HUDEP-2 (cell line): ENCODE data around the gene KRT80.

Source experiments
- DNase-seq, 76 experiments: peaks; one replicate each; lab custom pipeline; 2025; ENCODE audit not compliant: unreplicated experiment in 76 of 76; lab: John Stamatoyannopoulos, UW

Gene KRT80

DNA sequence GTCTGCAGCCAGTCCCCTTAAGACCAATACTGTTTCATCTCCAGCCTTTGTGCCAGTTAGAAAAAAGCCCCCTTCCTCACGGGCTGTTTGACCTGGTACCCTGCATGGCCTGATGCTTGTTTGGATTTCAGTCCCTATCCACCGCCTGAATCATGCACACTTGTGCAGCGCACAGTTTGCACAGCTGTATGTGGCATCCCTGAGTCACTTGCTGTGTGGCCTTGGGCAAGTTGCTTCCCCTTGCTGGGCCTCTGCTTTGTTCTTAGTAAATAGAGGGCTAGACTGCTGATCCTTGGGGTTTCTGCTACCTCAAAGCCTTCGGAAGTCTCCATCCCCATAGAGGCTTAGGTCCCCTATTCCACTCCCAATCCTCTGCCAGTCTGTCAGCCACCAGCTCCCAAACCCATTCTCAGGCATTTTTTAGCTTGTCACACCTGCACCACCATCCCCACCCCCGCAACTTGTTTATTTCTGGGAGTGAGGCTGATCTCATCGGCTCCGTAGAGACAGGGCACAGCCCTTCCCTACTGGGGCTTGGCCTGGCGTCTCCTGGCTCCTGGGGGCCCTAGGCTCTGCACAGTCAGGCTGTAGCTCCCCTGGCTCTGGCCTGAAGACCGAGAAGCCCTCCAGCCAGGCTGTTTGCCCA is 8.8 kb downstream of the KRT80 start:
- DNase-seq, result no peak

DNA sequence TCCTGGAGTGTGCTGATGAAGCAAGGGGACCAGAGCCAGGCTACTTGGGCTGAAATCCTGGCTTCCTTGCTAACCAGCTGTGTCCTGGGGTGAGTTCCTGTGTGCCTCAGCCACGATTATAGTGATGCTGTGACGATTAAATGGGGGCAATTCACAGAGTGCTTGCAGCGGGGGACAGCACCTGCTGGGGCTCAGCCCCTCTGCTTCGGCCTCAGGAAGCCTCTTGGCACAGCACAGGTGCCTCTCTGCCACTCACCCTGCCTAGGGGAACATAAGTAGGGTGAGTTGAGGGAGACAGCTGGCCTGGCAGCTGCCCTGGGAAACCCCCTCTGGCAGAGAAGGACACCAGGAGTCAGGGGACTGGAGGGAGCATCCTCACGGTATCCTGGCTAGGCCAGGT is 9.4 kb downstream of the KRT80 start:
- DNase-seq, result no peak

- no peak for DNase-seq
Observed at GRCh38 chr12:52181746-52182145, 10.1 kb downstream of the KRT80 start.

DNA sequence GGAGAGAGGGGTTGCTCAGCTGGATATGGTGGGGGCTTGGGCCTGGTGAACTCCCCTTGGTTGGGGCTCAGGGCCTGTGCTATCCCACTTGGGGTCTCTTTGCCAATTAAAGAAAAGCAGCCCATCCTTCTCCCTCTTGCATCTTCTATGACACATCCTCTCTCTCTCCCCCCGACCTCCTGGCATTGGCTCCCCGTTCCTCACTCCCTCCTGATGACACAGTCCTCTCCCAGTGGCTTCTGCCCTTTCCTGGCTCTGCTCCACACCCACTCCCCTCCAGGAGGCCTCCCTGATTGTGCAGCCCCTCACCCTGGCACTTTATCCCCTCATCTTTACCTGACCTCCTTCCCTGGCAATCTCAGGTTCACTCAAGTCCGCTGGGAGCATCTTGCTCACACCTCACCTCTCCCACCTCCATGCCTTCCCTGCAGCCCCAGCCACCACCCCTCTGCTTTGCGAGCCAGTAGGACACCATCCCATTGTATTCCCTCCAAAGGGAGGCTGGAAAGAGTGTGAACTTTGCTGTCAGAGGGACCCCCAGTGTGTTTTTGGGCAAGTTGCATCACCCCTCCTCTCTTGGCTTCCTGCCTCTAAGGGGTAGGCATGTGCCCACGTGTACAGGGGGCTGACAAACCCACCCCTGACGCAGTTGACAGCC is 10.7 kb downstream of the KRT80 start:
- no peak for DNase-seq

DNA sequence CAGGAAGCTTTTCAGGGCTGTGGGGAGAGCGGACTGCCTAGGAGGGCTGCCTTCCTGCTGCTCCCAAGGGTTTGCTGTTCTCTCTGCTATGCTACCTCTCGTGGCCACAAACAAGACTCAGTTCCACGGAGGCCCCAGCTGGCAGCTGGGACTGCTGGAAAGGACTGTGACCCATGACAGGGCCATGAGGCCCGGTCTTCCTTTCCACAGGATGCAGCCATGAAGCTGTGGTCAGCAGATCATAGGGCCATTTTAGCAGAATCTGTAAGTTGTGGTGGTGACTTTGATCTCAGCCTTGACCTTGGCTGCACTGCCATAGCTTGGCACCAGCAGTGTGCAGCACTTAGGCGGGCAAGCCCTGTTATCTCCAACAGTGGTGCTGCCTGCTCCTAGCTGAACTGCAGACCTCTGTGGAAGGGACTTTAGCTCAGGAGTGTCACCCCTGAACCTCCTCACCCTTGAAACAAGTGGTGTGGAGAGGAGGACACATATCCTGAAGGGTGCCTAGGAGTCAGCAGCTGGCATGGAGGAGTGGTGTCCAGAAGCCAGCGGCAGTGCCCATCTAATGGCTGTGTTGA is 12.3 kb downstream of the KRT80 start:
- DNase-seq, result no peak

- DNase-seq, result peak in 5 of 76 experiments; percentile 9 to 18 (median 16)
Observed at GRCh38 chr12:52178984-52179383, 12.8 kb downstream of the KRT80 start.

DNA sequence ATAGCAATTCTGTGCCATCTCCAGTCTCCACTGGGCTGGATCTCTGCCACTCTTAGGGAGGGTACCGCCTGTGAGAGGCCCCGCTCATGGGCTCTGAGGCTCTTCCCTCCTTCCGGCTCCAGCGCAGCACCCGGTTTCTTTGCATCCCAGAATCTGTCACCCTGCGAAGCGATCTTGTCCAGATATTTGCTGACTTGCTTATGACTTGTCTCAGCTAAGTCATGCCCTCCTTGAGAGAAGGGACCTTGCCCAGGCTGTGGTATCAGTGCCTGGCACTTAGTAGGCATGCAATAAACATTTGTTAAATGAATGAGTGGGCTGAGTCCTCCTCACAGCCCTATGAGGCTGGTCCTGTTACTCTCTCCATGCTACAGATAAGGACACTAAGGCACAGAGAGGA is 13.4 kb downstream of the KRT80 start:
- DNase-seq, result no peak

- no peak for DNase-seq
Observed at GRCh38 chr12:52175371-52176350, 16.2 kb downstream of the KRT80 start.

GRCh38 chr12:52173526-52173925 is 18.3 kb downstream of the KRT80 start:
- no peak for DNase-seq

- DNase-seq, result no peak
Observed at GRCh38 chr12:52172956-52173355, 18.9 kb downstream of the KRT80 start.

- peak in 11 of 76 experiments; percentile 4 to 30 (median 13) for DNase-seq
Observed at GRCh38 chr12:52171950-52172512, 19.8 kb downstream of the KRT80 start.

DNA sequence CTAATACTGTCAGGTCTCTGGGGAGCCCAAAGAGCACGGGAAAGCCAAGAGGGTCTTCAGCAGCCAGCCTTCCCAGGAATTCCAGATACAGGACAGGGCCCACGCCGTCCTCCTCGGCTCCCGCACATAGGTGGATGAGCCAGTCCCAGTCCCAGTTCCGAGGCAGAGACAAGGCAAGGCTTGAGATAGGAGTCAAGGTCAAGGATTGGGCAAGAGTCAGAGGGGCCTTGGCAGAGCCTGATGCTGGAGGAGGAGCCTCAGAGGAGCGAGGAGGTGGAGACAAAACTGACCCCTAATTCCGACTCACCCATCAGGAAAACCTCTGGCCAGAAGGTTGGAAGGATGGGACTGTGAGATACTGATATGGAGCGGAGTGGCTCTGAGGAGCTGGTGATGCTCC is 21.0 kb downstream of the KRT80 start:
- DNase-seq, result no peak

GRCh38 chr12:52169886-52170285 is 21.9 kb downstream of the KRT80 start:
- DNase-seq, result no peak

- no peak for DNase-seq
Observed at GRCh38 chr12:52168019-52168717, 23.6 kb downstream of the KRT80 start.

DNA sequence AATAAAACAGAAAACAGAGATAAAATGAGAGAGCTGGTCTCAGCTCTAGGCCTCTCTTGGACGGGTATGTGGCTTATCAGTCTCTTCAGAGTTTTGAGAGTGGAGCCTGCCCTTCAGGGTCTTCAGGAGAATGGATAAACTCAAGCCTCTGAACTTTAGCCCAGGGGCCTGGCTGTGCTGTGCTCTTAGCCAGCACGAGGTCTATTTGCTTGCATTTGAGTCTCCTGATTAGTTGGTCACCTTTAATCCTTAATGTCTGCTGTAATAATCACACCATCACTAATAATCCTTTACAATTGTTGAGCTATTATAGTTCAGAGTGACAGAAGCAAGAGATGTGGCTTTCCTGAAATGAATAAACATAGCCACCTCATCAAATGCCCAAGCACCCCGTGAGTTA is 24.3 kb downstream of the KRT80 start:
- DNase-seq, result no peak

DNA sequence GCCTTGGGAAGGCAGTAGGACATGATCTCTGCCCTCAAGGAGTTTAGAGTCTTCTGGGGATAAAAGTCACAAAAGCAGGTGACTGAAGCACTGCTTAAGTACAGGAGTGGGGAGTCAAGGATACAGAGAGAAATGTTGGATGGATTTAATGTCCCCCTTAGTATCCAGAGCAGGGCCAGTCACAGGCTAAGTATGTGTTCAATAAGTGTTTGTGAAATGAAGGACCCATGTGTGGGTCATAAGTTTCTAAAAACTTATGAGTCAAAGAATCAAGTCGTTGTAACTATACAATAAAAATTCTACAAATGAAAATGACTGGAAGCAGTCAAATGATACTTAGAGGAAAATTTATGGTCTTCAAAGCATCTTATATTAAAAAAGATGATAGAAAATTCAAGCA is 25.1 kb downstream of the KRT80 start:
- no peak for DNase-seq

DNA sequence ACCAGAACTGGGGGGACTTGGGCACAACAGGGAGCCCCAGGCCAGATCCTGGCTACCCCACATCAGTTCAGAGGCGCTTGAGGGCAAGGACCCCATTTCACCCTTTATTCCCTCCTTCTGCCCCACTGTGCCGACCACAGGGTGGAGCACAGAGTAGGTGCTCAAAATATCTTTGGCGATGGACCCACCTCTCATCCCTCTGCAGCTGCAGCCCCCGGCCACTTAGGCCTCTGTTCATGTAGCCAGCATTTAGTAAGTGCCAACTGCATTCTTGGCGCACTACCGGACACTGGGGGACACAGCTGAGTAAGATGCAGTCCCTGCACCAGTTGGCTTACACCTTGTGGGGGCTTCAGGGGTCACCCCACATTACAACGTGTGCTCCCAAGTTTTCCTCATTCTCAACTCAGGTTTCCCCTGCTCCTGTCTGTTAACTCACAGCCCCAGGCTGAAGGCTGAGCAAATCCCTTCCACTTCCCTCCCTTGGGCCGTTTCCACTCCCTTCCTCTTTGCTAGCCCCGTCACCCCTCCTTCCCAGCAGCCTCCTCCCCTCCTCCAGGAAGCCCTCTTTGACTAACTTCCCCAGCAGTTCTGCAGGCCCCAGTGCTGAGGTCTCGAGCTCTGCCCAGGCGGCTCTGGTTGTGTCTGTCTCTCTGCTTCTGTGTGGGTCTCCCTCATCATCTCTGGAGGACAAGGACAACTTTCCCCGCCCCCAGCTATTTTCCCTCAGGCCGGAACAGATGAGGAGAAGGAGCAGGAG is 26.5 kb downstream of the KRT80 start:
- no peak for DNase-seq

DNA sequence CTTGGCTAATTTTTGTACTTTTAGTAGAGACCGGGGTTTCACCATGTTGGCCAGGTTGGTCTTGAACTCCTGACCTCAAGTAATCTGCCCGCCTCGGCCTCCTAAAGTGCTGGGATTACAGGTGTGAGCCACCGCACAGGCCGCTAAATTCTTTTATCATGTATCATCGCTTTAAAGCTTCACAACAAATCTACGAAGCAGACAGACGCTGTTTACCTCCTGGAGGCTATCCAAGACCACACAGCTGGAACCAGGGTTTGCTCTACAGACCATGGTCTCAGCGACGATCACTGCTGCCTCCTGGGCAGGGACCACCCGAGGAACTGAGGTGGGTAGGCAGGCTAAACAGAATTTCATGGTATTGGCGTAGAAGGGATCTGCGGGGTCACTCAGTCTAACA is 27.2 kb downstream of the KRT80 start:
- DNase-seq, result no peak

DNA sequence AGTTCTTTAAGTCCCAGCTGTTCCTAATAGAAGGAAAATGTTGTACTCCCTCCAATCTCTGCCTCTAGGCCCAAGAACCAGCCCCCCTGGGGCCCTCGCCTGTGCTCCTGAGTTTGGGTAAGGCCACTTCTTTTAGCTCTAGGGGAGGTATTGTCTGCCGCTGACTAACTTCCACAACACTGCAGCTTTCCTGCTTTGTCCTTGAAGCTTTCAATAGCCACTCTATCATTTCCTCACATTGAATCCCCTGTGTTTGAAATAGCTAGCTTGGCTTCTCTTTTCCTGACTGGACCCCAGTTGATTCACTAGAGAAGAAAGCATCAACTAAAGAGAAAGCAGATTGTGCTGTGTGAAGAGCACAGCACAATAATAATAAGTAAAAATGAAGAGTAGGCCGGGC is 28.8 kb downstream of the KRT80 start:
- DNase-seq, result no peak
